Measurements from ENCODE around the gene RASGEF1C. TPM values are rescaled to one million over a fixed set of nuclear protein-coding genes. Genes with fewer than 3 reads are reported as not detected.

The RASGEF1C gene
- total and polyA plus RNA-seq, 9 donors, result 2.3 to 5.3 (median 3.5) TPM

- no peak overlapping the region for H3K27ac ChIP-seq (ENCODE audit: low read length)
- H3K4me3 ChIP-seq (ENCODE audit: low read length), result no peak overlapping the region
- WGBS (ENCODE audit: insufficient coverage), result 75% methylated on average over 9 of the region's 10 CpGs
- peaks cover 8% of the 10 kb centered on the region for H3K27me3 ChIP-seq (ENCODE audit: control insufficient read depth, insufficient read depth, low read length)
- no peak for DNase-seq
- H3K4me1 ChIP-seq (ENCODE audit: control insufficient read depth, insufficient read depth, low read length), result no peaks in the 10 kb centered on the region
- no peaks in the 10 kb centered on the region for H3K9me3 ChIP-seq (replicated peaks; ENCODE audit: control insufficient read depth, low read depth, low read length)
- no peaks in the 10 kb centered on the region for H3K36me3 ChIP-seq (ENCODE audit: control insufficient read depth, insufficient read depth, low read length)
Measured at GRCh38 chr5:180083529-180084060, 125.4 kb downstream of the RASGEF1C start.

- 37% methylated on average over 5 of the region's 17 CpGs for WGBS (ENCODE audit: insufficient coverage)
- Histone ChIP-seq H3K27me3 (ENCODE audit: control insufficient read depth, insufficient read depth, low read length) (peaks cover 8% of the 10 kb centered on the region), H3K4me1 (ENCODE audit: control insufficient read depth, insufficient read depth, low read length) (no peaks in the 10 kb centered on the region), H3K4me3 (ENCODE audit: low read length) (no peak overlapping the region), H3K27ac (ENCODE audit: low read length) (no peak overlapping the region), H3K36me3 (ENCODE audit: control insufficient read depth, insufficient read depth, low read length) (no peaks in the 10 kb centered on the region), H3K9me3 (replicated peaks; ENCODE audit: control insufficient read depth, low read depth, low read length) (no peaks in the 10 kb centered on the region)
- DNase-seq, result no peak
Measured at GRCh38 chr5:180082633-180083420, 126.2 kb downstream of the RASGEF1C start.

DNA sequence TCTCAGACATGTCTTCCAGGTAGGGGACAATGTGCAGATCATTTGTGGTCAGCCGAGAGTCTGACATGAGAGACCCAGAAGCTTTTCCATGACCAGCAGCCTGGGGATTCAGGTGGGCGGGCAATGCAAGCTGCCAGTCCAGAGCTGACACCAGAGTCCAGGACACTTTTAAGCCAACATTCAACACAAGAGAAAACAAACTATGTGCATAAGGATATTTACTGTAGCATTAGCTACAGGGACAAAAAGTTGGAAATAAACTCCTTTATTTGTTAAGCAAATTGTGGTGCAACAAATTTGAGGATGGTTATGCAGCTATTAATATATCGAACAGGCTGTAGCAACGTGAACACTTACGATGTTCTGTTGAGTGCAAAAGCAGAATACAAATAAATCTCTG, 127.5 kb downstream of the RASGEF1C start:
- 62% methylated on average over 3 of the region's 5 CpGs for WGBS (ENCODE audit: insufficient coverage)
- no peak overlapping the region for H3K27ac ChIP-seq (ENCODE audit: low read length)
- H3K4me3 ChIP-seq (ENCODE audit: low read length), result no peak overlapping the region
- H3K4me1 ChIP-seq (ENCODE audit: control insufficient read depth, insufficient read depth, low read length), result no peaks in the 10 kb centered on the region
- no peak for DNase-seq
- peaks cover 8% of the 10 kb centered on the region for H3K27me3 ChIP-seq (ENCODE audit: control insufficient read depth, insufficient read depth, low read length)
- H3K9me3 ChIP-seq (replicated peaks; ENCODE audit: control insufficient read depth, low read depth, low read length), result no peaks in the 10 kb centered on the region
- no peaks in the 10 kb centered on the region for H3K36me3 ChIP-seq (ENCODE audit: control insufficient read depth, insufficient read depth, low read length)

DNA sequence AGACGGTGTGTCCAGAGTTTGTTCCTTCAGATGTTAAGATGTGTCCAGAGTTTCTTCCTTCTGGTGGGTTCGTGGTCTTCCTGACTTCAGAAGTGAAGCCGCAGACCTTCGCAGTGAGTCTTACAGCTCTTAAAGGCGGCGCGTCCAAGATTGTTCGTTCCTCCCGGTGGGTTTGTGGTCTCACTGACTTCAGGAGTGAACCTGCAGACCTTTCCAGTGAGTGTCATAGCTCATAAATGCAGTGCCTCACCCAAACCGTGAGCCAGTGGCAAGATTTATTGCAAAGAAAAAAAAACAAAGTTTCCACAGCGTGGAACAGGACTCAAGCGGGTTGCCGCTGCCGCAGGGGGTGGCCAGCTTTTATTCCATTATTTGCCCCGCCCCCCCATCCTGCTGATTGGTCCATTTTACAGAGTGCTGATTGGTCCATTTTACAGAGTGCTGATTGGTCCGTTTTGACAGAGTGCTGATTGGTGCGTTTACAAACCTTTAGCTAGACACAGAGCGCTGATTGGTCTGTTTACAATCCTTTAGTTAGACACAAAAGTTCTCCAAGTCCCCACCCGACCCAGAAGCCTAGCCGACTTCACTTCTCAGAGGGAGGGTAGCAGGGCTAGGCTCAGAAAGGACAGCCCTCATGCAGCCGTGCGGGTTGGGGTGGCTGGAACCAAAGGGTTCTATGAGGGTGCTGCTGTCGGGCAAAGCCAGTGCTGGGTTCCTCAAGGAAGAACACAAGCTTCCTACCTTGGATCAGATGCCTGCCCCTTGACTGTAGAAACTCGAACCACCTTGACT, 128.3 kb downstream of the RASGEF1C start:
- no peaks in the 10 kb centered on the region for H3K4me1 ChIP-seq (ENCODE audit: control insufficient read depth, insufficient read depth, low read length)
- no peak overlapping the region for H3K27ac ChIP-seq (ENCODE audit: low read length)
- no peaks in the 10 kb centered on the region for H3K9me3 ChIP-seq (replicated peaks; ENCODE audit: control insufficient read depth, low read depth, low read length)
- DNase-seq, result no peak
- H3K27me3 ChIP-seq (ENCODE audit: control insufficient read depth, insufficient read depth, low read length), result peaks cover 8% of the 10 kb centered on the region
- H3K36me3 ChIP-seq (ENCODE audit: control insufficient read depth, insufficient read depth, low read length), result no peaks in the 10 kb centered on the region
- H3K4me3 ChIP-seq (ENCODE audit: low read length), result no peak overlapping the region
- 80% methylated on average over 20 of the region's 24 CpGs for WGBS (ENCODE audit: insufficient coverage)

- Histone ChIP-seq H3K4me3 (ENCODE audit: low read length) (no peak overlapping the region), H3K9me3 (replicated peaks; ENCODE audit: control insufficient read depth, low read depth, low read length) (no peaks in the 10 kb centered on the region), H3K4me1 (ENCODE audit: control insufficient read depth, insufficient read depth, low read length) (no peaks in the 10 kb centered on the region), H3K27me3 (ENCODE audit: control insufficient read depth, insufficient read depth, low read length) (peaks cover 10% of the 10 kb centered on the region), H3K27ac (ENCODE audit: low read length) (no peak overlapping the region), H3K36me3 (ENCODE audit: control insufficient read depth, insufficient read depth, low read length) (no peaks in the 10 kb centered on the region)
- DNase-seq, result no peak
- 68% methylated on average over 14 of the region's 14 CpGs for WGBS (ENCODE audit: insufficient coverage)
Measured at GRCh38 chr5:180079702-180080466, 129.1 kb downstream of the RASGEF1C start.

DNA sequence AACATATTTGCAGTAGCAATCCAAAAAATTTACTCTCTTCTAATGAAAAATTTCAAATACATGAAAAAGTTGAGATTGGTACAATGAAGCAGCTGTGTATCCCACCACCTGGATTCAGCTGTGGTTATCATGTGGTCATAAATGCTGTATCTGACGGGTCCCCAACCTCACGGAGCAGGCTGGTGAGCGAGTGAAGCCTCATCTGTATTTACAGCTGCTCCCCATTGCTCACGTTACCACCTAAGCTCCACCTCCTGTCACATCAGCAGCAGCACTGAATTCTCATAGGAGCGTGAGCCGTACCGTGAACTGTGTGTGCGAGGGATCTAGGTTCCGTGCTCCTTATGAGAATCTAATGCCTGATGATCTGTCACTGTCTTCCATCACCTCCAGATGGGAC, 130.7 kb downstream of the RASGEF1C start:
- H3K9me3 ChIP-seq (replicated peaks; ENCODE audit: control insufficient read depth, low read depth, low read length), result no peaks in the 10 kb centered on the region
- no peak overlapping the region for H3K4me3 ChIP-seq (ENCODE audit: low read length)
- H3K36me3 ChIP-seq (ENCODE audit: control insufficient read depth, insufficient read depth, low read length), result no peaks in the 10 kb centered on the region
- no peak overlapping the region for H3K27ac ChIP-seq (ENCODE audit: low read length)
- no peak for DNase-seq
- H3K27me3 ChIP-seq (ENCODE audit: control insufficient read depth, insufficient read depth, low read length), result peaks cover 10% of the 10 kb centered on the region
- WGBS (ENCODE audit: insufficient coverage), result 69% methylated on average over 2 of the region's 9 CpGs
- H3K4me1 ChIP-seq (ENCODE audit: control insufficient read depth, insufficient read depth, low read length), result no peaks in the 10 kb centered on the region

- Histone ChIP-seq H3K27me3 (ENCODE audit: control insufficient read depth, insufficient read depth, low read length) (peaks cover 14% of the 10 kb centered on the region), H3K9me3 (replicated peaks; ENCODE audit: control insufficient read depth, low read depth, low read length) (no peaks in the 10 kb centered on the region), H3K27ac (ENCODE audit: low read length) (no peak overlapping the region), H3K36me3 (ENCODE audit: control insufficient read depth, insufficient read depth, low read length) (no peaks in the 10 kb centered on the region), H3K4me3 (ENCODE audit: low read length) (no peak overlapping the region), H3K4me1 (ENCODE audit: control insufficient read depth, insufficient read depth, low read length) (no peaks in the 10 kb centered on the region)
- DNase-seq, result no peak
- WGBS (ENCODE audit: insufficient coverage), result 62% methylated on average over 2 of the region's 9 CpGs
Measured at GRCh38 chr5:180077594-180078284, 131.3 kb downstream of the RASGEF1C start.

- peaks cover 19% of the 10 kb centered on the region for H3K27me3 ChIP-seq (ENCODE audit: control insufficient read depth, insufficient read depth, low read length)
- no peak overlapping the region for H3K27ac ChIP-seq (ENCODE audit: low read length)
- no peaks in the 10 kb centered on the region for H3K36me3 ChIP-seq (ENCODE audit: control insufficient read depth, insufficient read depth, low read length)
- no CpG with 5 or more reads among the region's 1 CpG for WGBS (ENCODE audit: insufficient coverage)
- peaks cover 5% of the 10 kb centered on the region for H3K4me1 ChIP-seq (ENCODE audit: control insufficient read depth, insufficient read depth, low read length)
- peaks cover 6% of the 10 kb centered on the region for H3K9me3 ChIP-seq (replicated peaks; ENCODE audit: control insufficient read depth, low read depth, low read length)
- H3K4me3 ChIP-seq (ENCODE audit: low read length), result no peak overlapping the region
- no peak for DNase-seq
Measured at GRCh38 chr5:180075703-180076102, 133.3 kb downstream of the RASGEF1C start.

- WGBS (ENCODE audit: insufficient coverage), result no CpG with 5 or more reads among the region's 4 CpGs
- no peak for DNase-seq
- H3K27me3 ChIP-seq (ENCODE audit: control insufficient read depth, insufficient read depth, low read length), result peaks cover 14% of the 10 kb centered on the region
- H3K36me3 ChIP-seq (ENCODE audit: control insufficient read depth, insufficient read depth, low read length), result no peaks in the 10 kb centered on the region
- H3K4me3 ChIP-seq (ENCODE audit: low read length), result no peak overlapping the region
- peaks cover 13% of the 10 kb centered on the region for H3K4me1 ChIP-seq (ENCODE audit: control insufficient read depth, insufficient read depth, low read length)
- H3K9me3 ChIP-seq (replicated peaks; ENCODE audit: control insufficient read depth, low read depth, low read length), result peaks cover 6% of the 10 kb centered on the region
- no peak overlapping the region for H3K27ac ChIP-seq (ENCODE audit: low read length)
Measured at GRCh38 chr5:180074462-180074861, 134.5 kb downstream of the RASGEF1C start.
